Activated CD4-positive, alpha-beta memory T cell treated with anti-CD3 and anti-CD28 coated beads for 36 hours (primary cell): ENCODE results near the gene ZNF280D. TPM values are rescaled to one million over a fixed set of nuclear protein-coding genes. Genes with fewer than 3 reads are reported as not detected.

Experiments used
- CTCF ChIA-PET: fragments of 350-600 bp; sonication (Branson Sonifier 250); formaldehyde crosslinking; loops from one replicate; lab custom pipeline; 2021; ENCODE audit warnings: antibody characterized with exemption, inconsistent platforms; lab: Charles Lee
- POLR2A ChIA-PET: fragments of 350-600 bp; sonication (Branson Sonifier 250); formaldehyde crosslinking; loops from one replicate; lab custom pipeline; 2021; ENCODE audit warnings: antibody characterized with exemption; lab: Charles Lee
- DNase-seq: peaks from one replicate; pipeline ENCODE4 v3.0.0-alpha.2; 2020
- H3K27ac Mint-ChIP-seq: one replicate; pipeline ENCODE4 v1.8.0; 2021; ENCODE audit warnings: mixed read lengths
- H3K27me3 Mint-ChIP-seq: one replicate; pipeline ENCODE4 v1.8.0; 2021; ENCODE audit warnings: mixed read lengths
- H3K36me3 Mint-ChIP-seq: one replicate; pipeline ENCODE4 v1.8.0; 2021; ENCODE audit warnings: mixed read lengths
- H3K4me1 Mint-ChIP-seq: one replicate; pipeline ENCODE4 v1.8.0; 2021; ENCODE audit warnings: low read depth, mixed read lengths
- H3K4me3 Mint-ChIP-seq: one replicate; pipeline ENCODE4 v1.8.0; 2021; ENCODE audit warnings: mild to moderate bottlenecking, mixed read lengths
- H3K9me3 Mint-ChIP-seq: one replicate; pipeline ENCODE4 v1.8.0; 2021; ENCODE audit warnings: mixed read lengths
- intact Hi-C: fragments of 100-400 bp; cut with micrococcal nuclease; formaldehyde crosslinking; loops from one replicate; pipeline ENCODE4 v1.15.1; 2023
- total RNA-seq, 2 experiments: library from RNA; stranded (reverse); gene quantifications; one replicate each; pipeline ENCODE4 v1.2.3, GENCODE V29; 2021

Gene ZNF280D
- total RNA-seq, 2 experiments from 2014 or later: 18.0 to 19.3 TPM

DNA sequence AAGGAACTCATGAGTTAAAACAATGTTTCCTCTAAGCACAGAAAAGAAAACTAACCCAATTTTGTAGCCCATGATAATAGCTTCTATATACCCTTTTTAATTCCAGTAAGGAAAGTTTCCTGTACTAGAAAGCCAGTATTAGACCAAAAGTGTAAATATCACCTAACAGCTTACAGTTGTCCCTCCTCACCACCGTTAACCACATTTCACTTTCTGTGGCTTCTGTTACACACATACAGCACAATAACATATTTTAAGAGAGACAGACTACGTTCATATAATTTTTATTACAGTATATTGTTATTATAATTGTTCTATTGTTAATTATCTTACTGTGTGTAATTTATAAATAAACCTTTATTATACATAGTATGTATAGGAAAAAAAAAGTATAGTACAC lies 74.1 kb downstream of the ZNF280D start:
- Mint-ChIP-seq H3K4me3 (no peak overlapping the region), H3K9me3 (no peaks in the 10 kb centered on the region), H3K4me1 (no peaks in the 10 kb centered on the region), H3K27me3 (no peaks in the 10 kb centered on the region), H3K36me3 (peaks cover 27% of the 10 kb centered on the region), H3K27ac (no peak overlapping the region)
- intact Hi-C loops: no loop called here
- DNase-seq: no peak
- ChIA-PET CTCF (interaction anchor here (0.8 kb wide), 1 partner anchor 210 kb away, joined by 3 read pairs; no protein-coding TSS in a partner anchor), POLR2A (no interaction called here)

- intact Hi-C loops: no loop called here
- Mint-ChIP-seq H3K9me3 (no peaks in the 10 kb centered on the region), H3K4me1 (no peaks in the 10 kb centered on the region), H3K4me3 (no peak overlapping the region), H3K27ac (no peak overlapping the region), H3K36me3 (peaks cover 17% of the 10 kb centered on the region), H3K27me3 (no peaks in the 10 kb centered on the region)
- POLR2A ChIA-PET: no interaction called here
- DNase-seq: no peak
- CTCF ChIA-PET: no interaction called here
Measured at GRCh38 chr15:56654624-56655023, 78.7 kb downstream of the ZNF280D start.

GRCh38 chr15:56654216-56654615 lies 79.1 kb downstream of the ZNF280D start:
- H3K27ac Mint-ChIP-seq: no peak overlapping the region
- CTCF ChIA-PET: no interaction called here
- POLR2A ChIA-PET: no interaction called here
- H3K27me3 Mint-ChIP-seq: no peaks in the 10 kb centered on the region
- intact Hi-C loops: no loop called here
- no peak overlapping the region for H3K4me3 Mint-ChIP-seq
- H3K4me1 Mint-ChIP-seq: no peaks in the 10 kb centered on the region
- DNase-seq: no peak
- H3K36me3 Mint-ChIP-seq: peaks cover 17% of the 10 kb centered on the region
- no peaks in the 10 kb centered on the region for H3K9me3 Mint-ChIP-seq

GRCh38 chr15:56653787-56654186 lies 79.5 kb downstream of the ZNF280D start:
- CTCF ChIA-PET: no interaction called here
- H3K4me1 Mint-ChIP-seq: no peaks in the 10 kb centered on the region
- DNase-seq: no peak
- POLR2A ChIA-PET: no interaction called here
- H3K9me3 Mint-ChIP-seq: no peaks in the 10 kb centered on the region
- H3K4me3 Mint-ChIP-seq: no peak overlapping the region
- H3K27me3 Mint-ChIP-seq: no peaks in the 10 kb centered on the region
- H3K27ac Mint-ChIP-seq: no peak overlapping the region
- peaks cover 17% of the 10 kb centered on the region for H3K36me3 Mint-ChIP-seq
- intact Hi-C loops: no loop called here

DNA sequence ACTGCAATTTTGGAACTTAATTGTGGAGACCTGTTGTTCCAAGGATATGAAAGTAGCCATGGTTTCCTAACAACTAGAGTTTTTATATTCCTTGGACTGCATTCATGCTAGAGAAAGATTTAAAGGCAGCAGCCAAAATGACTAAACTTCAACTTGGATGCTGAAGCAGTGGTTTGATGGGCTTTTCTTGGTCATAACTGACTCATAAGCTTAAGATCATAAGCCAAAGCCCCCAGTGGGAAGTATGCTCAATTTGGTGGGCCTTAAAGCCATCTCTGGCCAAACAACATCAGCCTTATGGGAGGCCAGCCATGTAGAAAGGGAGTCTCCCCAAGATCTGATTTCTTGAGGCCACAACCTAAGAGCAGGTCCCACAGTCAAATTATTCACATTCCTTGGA lies 80.2 kb downstream of the ZNF280D start:
- Mint-ChIP-seq H3K27me3 (no peaks in the 10 kb centered on the region), H3K4me3 (no peak overlapping the region), H3K27ac (no peak overlapping the region), H3K36me3 (peaks cover 16% of the 10 kb centered on the region), H3K9me3 (no peaks in the 10 kb centered on the region), H3K4me1 (no peaks in the 10 kb centered on the region)
- ChIA-PET POLR2A (no interaction called here), CTCF (no interaction called here)
- no peak for DNase-seq
- intact Hi-C loops: no loop called here

DNA sequence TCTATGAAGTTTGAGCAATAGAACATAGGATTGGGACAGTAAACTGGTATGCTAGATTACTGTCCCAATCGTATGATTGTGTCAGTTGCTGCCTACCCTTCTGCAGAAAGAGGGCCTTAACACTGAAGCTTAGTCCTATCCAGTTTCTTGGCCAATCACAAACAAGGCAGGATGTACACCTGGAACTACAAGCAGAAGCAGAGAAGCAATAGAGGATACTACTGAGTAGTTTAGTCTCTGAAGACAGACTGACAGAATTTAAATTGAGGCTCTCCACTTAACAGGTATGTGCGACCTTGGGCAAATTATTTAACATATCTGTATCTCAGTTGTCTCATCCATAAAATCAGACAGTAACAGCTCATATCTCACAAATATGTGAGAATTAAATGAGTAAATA lies 85.0 kb downstream of the ZNF280D start:
- intact Hi-C loops: no loop called here

GRCh38 chr15:56640549-56640948 lies 92.8 kb downstream of the ZNF280D start:
- Mint-ChIP-seq H3K9me3 (no peaks in the 10 kb centered on the region), H3K4me3 (no peak overlapping the region), H3K27me3 (no peaks in the 10 kb centered on the region), H3K36me3 (no peaks in the 10 kb centered on the region), H3K27ac (no peak overlapping the region), H3K4me1 (no peaks in the 10 kb centered on the region)
- ChIA-PET POLR2A (no interaction called here), CTCF (no interaction called here)
- intact Hi-C loops: no loop called here
- DNase-seq: no peak

More for the DNA sequence above, 85.0 kb downstream of the ZNF280D start:
- H3K4me1 Mint-ChIP-seq: no peaks in the 10 kb centered on the region
- H3K4me3 Mint-ChIP-seq: no peak overlapping the region
- no peak for DNase-seq
- no peaks in the 10 kb centered on the region for H3K27me3 Mint-ChIP-seq
- H3K27ac Mint-ChIP-seq: no peak overlapping the region
- H3K9me3 Mint-ChIP-seq: no peaks in the 10 kb centered on the region
- ChIA-PET POLR2A (no interaction called here), CTCF (no interaction called here)
- H3K36me3 Mint-ChIP-seq: peaks cover 1% of the 10 kb centered on the region

DNA sequence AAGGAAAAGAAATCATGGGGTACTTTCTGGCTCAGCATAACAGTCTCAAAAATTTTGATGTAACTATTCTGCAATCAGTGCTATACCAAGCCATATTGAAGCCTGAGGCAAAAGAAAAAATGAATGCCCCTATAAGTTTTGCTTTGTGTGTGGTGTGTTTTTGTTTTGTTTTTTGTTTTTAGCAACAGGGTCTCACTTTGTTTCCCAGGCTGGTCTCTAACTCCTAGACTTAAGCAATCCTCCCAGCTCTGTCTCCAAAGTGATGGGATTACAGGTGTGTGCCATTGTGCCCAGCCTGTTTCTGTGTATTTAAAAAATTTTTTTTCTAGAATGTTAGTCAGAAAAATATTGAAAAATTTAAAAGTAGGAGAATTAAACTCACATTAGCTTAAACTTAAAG lies 93.2 kb downstream of the ZNF280D start:
- Mint-ChIP-seq H3K9me3 (no peaks in the 10 kb centered on the region), H3K36me3 (no peaks in the 10 kb centered on the region), H3K4me1 (no peaks in the 10 kb centered on the region), H3K4me3 (no peak overlapping the region), H3K27ac (no peak overlapping the region), H3K27me3 (no peaks in the 10 kb centered on the region)
- intact Hi-C loops: no loop called here
- CTCF ChIA-PET: no interaction called here
- POLR2A ChIA-PET: no interaction called here
- no peak for DNase-seq

DNA sequence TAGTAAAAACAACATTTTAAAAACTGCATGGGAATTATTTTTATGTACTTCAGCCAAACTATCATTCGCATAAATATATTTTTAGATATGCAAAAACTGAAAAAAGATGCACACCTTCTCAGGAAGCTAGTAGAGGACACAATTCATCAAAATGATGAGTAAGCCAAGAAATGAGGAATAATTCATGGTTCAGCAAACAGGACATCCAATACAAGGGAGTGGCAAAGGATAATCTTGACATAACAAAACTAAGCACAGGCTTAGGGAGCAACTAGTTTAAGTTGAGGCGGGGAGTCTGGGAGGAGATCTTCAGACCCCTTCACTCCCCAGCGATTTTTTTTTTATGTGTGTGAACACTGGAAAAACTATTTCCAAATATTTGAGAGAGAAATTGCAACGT lies 93.7 kb downstream of the ZNF280D start:
- Mint-ChIP-seq H3K27ac (no peak overlapping the region), H3K4me3 (no peak overlapping the region), H3K4me1 (no peaks in the 10 kb centered on the region), H3K9me3 (no peaks in the 10 kb centered on the region), H3K27me3 (no peaks in the 10 kb centered on the region), H3K36me3 (no peaks in the 10 kb centered on the region)
- intact Hi-C loops: no loop called here
- ChIA-PET CTCF (no interaction called here), POLR2A (no interaction called here)
- no peak for DNase-seq

- H3K4me3 Mint-ChIP-seq: no peak overlapping the region
- H3K36me3 Mint-ChIP-seq: peaks cover 4% of the 10 kb centered on the region
- no peaks in the 10 kb centered on the region for H3K9me3 Mint-ChIP-seq
- no peak for DNase-seq
- no peaks in the 10 kb centered on the region for H3K4me1 Mint-ChIP-seq
- H3K27ac Mint-ChIP-seq: no peak overlapping the region
- CTCF ChIA-PET: no interaction called here
- POLR2A ChIA-PET: no interaction called here
- H3K27me3 Mint-ChIP-seq: no peaks in the 10 kb centered on the region
- intact Hi-C loops: no loop called here
Measured at GRCh38 chr15:56631765-56632164, 101.5 kb downstream of the ZNF280D start.

DNA sequence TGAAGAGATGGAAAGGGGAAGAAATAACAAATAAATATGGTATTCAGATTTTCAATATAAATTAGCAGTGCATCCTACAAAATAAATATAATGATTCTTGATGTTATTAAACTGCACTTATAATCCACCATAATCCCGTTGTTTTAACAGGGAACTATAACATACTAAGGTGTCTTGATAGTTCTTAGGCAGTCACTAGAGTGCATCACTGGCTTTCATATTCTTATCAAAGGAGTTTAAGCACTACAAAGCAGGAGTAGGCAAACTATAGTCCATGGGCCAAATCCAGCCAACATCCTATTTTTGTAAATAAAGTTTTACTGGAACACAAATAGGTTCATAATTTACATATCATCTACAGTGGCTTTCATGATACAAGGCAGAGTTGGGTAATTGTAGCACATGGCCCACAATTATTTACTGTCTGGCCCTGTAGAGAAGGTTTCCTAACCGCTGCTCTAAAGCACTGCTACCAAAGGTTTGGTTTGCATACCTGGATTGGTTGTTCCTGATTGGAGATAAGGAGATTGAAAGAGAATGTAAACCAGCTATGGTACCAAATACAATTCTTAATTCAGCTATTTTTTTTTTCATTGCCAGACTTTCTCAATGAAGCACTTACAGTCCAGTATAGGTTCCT lies 104.3 kb downstream of the ZNF280D start:
- Mint-ChIP-seq H3K4me3 (no peak overlapping the region), H3K36me3 (peaks cover 4% of the 10 kb centered on the region), H3K27me3 (no peaks in the 10 kb centered on the region), H3K9me3 (no peaks in the 10 kb centered on the region), H3K4me1 (no peaks in the 10 kb centered on the region), H3K27ac (no peak overlapping the region)
- no peak for DNase-seq
- ChIA-PET CTCF (no interaction called here), POLR2A (no interaction called here)
- intact Hi-C loops: no loop called here

DNA sequence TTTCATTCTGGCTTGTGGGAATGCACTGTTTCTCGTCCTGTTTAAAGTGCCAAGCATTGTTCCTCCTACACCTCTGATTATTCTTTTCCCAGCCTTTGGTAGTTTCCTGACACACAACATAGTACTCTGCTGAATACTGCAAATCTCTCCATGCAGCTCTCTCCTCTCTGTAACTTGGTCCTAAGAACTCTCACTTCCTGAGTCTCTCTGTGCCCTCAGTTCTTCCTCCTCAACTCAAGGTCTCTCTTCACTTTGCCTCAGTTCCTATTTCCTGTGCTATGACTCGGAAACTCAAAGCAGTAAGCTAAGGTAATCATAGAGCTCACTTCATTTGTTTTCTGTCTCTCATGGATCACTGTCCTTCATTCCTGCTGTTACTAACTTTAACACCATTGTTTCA lies 113.4 kb downstream of the ZNF280D start:
- Mint-ChIP-seq H3K4me1 (no peaks in the 10 kb centered on the region), H3K36me3 (no peaks in the 10 kb centered on the region), H3K9me3 (peaks cover 7% of the 10 kb centered on the region), H3K27ac (no peak overlapping the region), H3K27me3 (peaks cover 1% of the 10 kb centered on the region), H3K4me3 (no peak overlapping the region)
- intact Hi-C loops: no loop called here
- POLR2A ChIA-PET: no interaction called here
- DNase-seq: no peak
- CTCF ChIA-PET: no interaction called here

- CTCF ChIA-PET: no interaction called here
- H3K4me1 Mint-ChIP-seq: no peaks in the 10 kb centered on the region
- peaks cover 7% of the 10 kb centered on the region for H3K27me3 Mint-ChIP-seq
- H3K9me3 Mint-ChIP-seq: peaks cover 7% of the 10 kb centered on the region
- no peak overlapping the region for H3K27ac Mint-ChIP-seq
- no peak for DNase-seq
- no peaks in the 10 kb centered on the region for H3K36me3 Mint-ChIP-seq
- no peak overlapping the region for H3K4me3 Mint-ChIP-seq
- intact Hi-C loops: no loop called here
- POLR2A ChIA-PET: no interaction called here
Measured at GRCh38 chr15:56617628-56618027, 115.7 kb downstream of the ZNF280D start.
